MM.1S (cell line): ENCODE results near the gene KPRP.

Experiments used
- DNase-seq: peaks from one replicate; pipeline ENCODE4 v3.0.0-alpha.2; 2015
- H2AFZ ChIP-seq: fragments of 300-600 bp; sonication (generic); 2 replicates; pipeline ENCODE4 v1.6.0; 2016; ENCODE audit warnings: antibody characterized with exemption, low read length
- H3F3A ChIP-seq: fragments of 300-600 bp; sonication (generic); 2 replicates; pipeline ENCODE4 v1.6.1; 2016; ENCODE audit warnings: mild to moderate bottlenecking, antibody characterized with exemption, low read length, moderate library complexity, mixed read lengths; ENCODE audit not compliant: insufficient read depth
- H3K27ac ChIP-seq: fragments of 300-600 bp; sonication (generic); 2 replicates; pipeline ENCODE4 v1.5.1; 2016; ENCODE audit warnings: mild to moderate bottlenecking, low read length
- H3K27me3 ChIP-seq: fragments of 300-600 bp; sonication (generic); replicated peaks from 2 replicates; pipeline ENCODE4 v1.6.0; 2016; ENCODE audit warnings: low read length; ENCODE audit not compliant: insufficient read depth
- H3K36me3 ChIP-seq: fragments of 300-600 bp; sonication (generic); replicated peaks from 2 replicates; pipeline ENCODE4 v1.6.1; 2016; ENCODE audit warnings: mild to moderate bottlenecking, low read length, mixed read lengths; ENCODE audit not compliant: insufficient read depth
- H3K4me1 ChIP-seq: fragments of 300-600 bp; sonication (generic); 2 replicates; pipeline ENCODE4 v1.6.1; 2016; ENCODE audit warnings: low read length, mixed read lengths
- H3K4me2 ChIP-seq: fragments of 300-600 bp; sonication (generic); 2 replicates; pipeline ENCODE4 v1.6.0; 2016; ENCODE audit warnings: low read depth, low read length
- H3K4me3 ChIP-seq: fragments of 300-600 bp; sonication (generic); 2 replicates; pipeline ENCODE4 v1.5.1; 2016; ENCODE audit warnings: low read length, mixed read lengths
- H3K79me2 ChIP-seq: fragments of 300-600 bp; sonication (generic); 2 replicates; pipeline ENCODE4 v1.6.1; 2016; ENCODE audit warnings: mixed run types, low read length, mixed read lengths
- H3K9ac ChIP-seq: fragments of 300-600 bp; sonication (generic); 2 replicates; pipeline ENCODE4 v1.6.1; 2016; ENCODE audit warnings: low read length, mixed read lengths
- H3K9me2 ChIP-seq: fragments of 300-600 bp; sonication (generic); replicated peaks from 2 replicates; pipeline ENCODE4 v1.6.1; 2016; ENCODE audit warnings: mild to moderate bottlenecking, low read length, mixed read lengths; ENCODE audit not compliant: insufficient read depth
- H3K9me3 ChIP-seq: fragments of 300-600 bp; sonication (generic); replicated peaks from 2 replicates; pipeline ENCODE4 v1.6.1; 2016; ENCODE audit warnings: mild to moderate bottlenecking, low read length, mixed read lengths; ENCODE audit not compliant: insufficient read depth
- H4K20me1 ChIP-seq: fragments of 300-600 bp; sonication (generic); 2 replicates; pipeline ENCODE4 v1.6.1; 2016; ENCODE audit warnings: mild to moderate bottlenecking, low read length, moderate library complexity, mixed read lengths; ENCODE audit not compliant: insufficient read depth
- EZH2 ChIP-seq: fragments of 300-600 bp; sonication (generic); optimal IDR thresholded peaks from 2 replicates; pipeline ENCODE3; 2017; ENCODE audit warnings: low read depth, mild to moderate bottlenecking, antibody characterized with exemption, low read length, mixed read lengths
- EZH2phosphoT487 ChIP-seq: fragments of 300-600 bp; sonication (generic); IDR thresholded peaks from 2 replicates; pipeline ENCODE4 v1.6.1; 2018; ENCODE audit warnings: antibody characterized with exemption, low read length
- TF ChIP-seq, protein P1 (sequence below): fragments of 300-600 bp; sonication (generic); IDR thresholded peaks from 2 replicates; pipeline ENCODE4 v1.5.1; 2016; ENCODE audit warnings: antibody characterized with exemption, low read length, mixed read lengths

The KPRP gene

DNA sequence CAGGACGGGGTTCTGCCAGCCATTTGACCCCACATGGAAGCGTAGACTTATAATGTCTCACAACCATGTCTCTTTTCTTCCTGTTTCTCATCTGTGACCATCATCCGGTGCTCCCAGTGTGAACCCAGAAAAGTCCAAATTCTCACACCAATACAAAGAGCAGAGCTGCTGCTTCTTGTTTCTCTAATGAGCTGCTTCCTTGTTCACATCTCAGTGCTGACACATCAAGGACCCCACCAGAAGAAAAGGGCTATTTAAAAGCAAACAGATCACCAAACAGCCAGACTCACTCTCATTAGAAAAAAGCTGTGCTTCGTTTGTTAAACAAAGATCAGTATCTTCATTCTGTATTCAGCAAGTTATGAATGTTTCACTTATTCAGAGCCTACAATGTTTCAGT, 37.9 kb downstream of the KPRP start:
- no peaks in the 10 kb centered on the region for H3K27me3 ChIP-seq
- H3K36me3 ChIP-seq, result no peaks in the 10 kb centered on the region
- H3K4me3 ChIP-seq, result no peak overlapping the region
- H4K20me1 ChIP-seq, result no peaks in the 10 kb centered on the region
- H3K9me2 ChIP-seq, result no peaks in the 10 kb centered on the region
- no peak for DNase-seq
- H3K4me1 ChIP-seq, result no peaks in the 10 kb centered on the region
- H3K9ac ChIP-seq, result no peak overlapping the region
- no peaks in the 10 kb centered on the region for H3F3A ChIP-seq
- no peaks in the 10 kb centered on the region for H3K9me3 ChIP-seq
- H2AFZ ChIP-seq, result no peak overlapping the region
- no peak overlapping the region for H3K4me2 ChIP-seq
- no peaks in the 10 kb centered on the region for H3K79me2 ChIP-seq
- H3K27ac ChIP-seq, result no peak overlapping the region
- TF ChIP-seq EZH2, result no peak
- no peak for TF ChIP-seq EZH2phosphoT487
- TF ChIP-seq, protein P1, sequence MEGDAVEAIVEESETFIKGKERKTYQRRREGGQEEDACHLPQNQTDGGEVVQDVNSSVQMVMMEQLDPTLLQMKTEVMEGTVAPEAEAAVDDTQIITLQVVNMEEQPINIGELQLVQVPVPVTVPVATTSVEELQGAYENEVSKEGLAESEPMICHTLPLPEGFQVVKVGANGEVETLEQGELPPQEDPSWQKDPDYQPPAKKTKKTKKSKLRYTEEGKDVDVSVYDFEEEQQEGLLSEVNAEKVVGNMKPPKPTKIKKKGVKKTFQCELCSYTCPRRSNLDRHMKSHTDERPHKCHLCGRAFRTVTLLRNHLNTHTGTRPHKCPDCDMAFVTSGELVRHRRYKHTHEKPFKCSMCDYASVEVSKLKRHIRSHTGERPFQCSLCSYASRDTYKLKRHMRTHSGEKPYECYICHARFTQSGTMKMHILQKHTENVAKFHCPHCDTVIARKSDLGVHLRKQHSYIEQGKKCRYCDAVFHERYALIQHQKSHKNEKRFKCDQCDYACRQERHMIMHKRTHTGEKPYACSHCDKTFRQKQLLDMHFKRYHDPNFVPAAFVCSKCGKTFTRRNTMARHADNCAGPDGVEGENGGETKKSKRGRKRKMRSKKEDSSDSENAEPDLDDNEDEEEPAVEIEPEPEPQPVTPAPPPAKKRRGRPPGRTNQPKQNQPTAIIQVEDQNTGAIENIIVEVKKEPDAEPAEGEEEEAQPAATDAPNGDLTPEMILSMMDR, result no peak

DNA sequence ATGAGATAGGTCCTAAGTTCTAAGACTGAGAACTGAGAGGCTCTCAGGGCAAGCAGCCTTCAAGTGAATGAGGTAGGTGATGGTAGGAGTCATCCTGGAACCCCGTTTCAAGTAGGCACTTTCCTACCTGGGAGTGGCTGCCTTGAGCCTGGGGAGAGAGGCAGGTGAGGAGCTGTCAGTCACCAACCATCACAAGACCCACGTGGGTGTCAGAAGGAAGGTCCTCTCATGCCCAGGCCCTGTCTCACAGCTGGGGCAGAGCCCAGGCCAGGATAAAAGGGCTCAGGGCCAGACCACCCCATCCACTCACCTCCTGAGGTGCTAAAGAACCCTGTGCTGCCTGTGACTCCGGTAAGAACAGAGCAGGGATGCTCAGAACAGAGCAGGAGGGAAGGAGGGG, 38.6 kb downstream of the KPRP start, which contains the start of gene LCE1D:
TSS of gene LCE1D (plus strand) at position 301 of the 400 bp plus-strand sequence. CDS start 1,074 bp downstream, outside the sequence.
- H3K4me3 ChIP-seq, result no peak within 1 kb of the TSS
- H2AFZ ChIP-seq, result no peak within 1 kb of the TSS
- H3K79me2 ChIP-seq, result no peaks in the 10 kb centered on the region
- H3K9me2 ChIP-seq, result no peaks in the 10 kb centered on the region
- no peak within 1 kb of the TSS for H3K4me2 ChIP-seq
- H4K20me1 ChIP-seq, result no peaks in the 10 kb centered on the region
- H3K4me1 ChIP-seq, result no peaks in the 10 kb centered on the region
- H3K36me3 ChIP-seq, result no peaks in the 10 kb centered on the region
- no peaks in the 10 kb centered on the region for H3K27me3 ChIP-seq
- H3K9me3 ChIP-seq, result no peaks in the 10 kb centered on the region
- H3K9ac ChIP-seq, result no peak within 1 kb of the TSS
- TF ChIP-seq EZH2phosphoT487 (no peak), EZH2 (no peak)
- TF ChIP-seq, protein P1, result no peak
- no peaks in the 10 kb centered on the region for H3F3A ChIP-seq
- DNase-seq, result no peak
- no peak within 1 kb of the TSS for H3K27ac ChIP-seq

DNA sequence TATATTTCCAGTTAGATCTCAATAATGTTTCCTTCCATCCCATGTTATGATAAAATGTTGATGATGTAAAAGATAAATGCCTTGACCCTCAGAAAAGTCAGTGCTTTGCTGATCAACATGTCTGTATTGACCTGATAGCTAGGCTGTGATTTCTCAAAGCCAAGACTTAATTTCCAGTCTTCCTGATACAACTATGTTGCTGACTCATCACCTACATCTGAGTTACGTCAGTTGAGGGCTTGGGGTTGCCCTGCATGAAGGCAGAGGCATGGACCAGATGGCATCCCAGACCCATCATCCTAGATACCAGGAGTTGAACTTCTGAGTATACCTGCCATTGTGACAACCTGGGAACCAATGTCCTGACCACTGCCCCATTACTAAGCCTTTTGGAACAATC, 43.5 kb downstream of the KPRP start:
- Histone ChIP-seq H2AFZ (no peak overlapping the region), H3K36me3 (no peaks in the 10 kb centered on the region), H3K9ac (no peak overlapping the region), H3K79me2 (no peaks in the 10 kb centered on the region), H3K9me3 (no peaks in the 10 kb centered on the region), H4K20me1 (no peaks in the 10 kb centered on the region), H3K27ac (no peak overlapping the region), H3K27me3 (no peaks in the 10 kb centered on the region), H3K4me1 (no peaks in the 10 kb centered on the region), H3K4me3 (no peak overlapping the region), H3K9me2 (no peaks in the 10 kb centered on the region), H3K4me2 (no peak overlapping the region), H3F3A (no peaks in the 10 kb centered on the region)
- TF ChIP-seq EZH2 (no peak), EZH2phosphoT487 (no peak)
- TF ChIP-seq, protein P1, result no peak
- no peak for DNase-seq

DNA sequence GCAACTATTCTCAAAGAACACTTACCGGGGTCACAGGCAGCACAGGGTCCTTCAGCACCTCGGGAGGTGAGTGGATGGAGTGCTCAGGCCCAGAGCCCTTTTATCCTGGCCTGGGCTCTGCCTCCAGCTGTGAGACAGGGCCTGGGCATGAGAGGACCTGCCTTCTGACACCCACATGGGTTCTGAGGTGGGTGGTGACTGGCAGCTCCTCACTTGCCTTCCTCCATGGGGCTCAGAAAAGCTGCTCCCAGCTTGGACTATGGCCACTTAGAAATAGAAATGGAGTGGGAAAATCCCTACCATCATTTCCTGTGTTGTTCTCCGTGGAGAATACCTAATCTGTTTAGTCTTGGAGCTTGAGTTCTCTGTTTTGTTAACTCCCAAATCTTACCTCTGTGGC, 48.8 kb downstream of the KPRP start, which contains the start of gene LCE1C:
TSS of gene LCE1C (minus strand) at position 76 of the 400 bp plus-strand sequence. CDS start 1,173 bp downstream, outside the sequence.
- no peaks in the 10 kb centered on the region for H3K9me2 ChIP-seq
- H4K20me1 ChIP-seq, result no peaks in the 10 kb centered on the region
- H3F3A ChIP-seq, result no peaks in the 10 kb centered on the region
- DNase-seq, result no peak
- no peak within 1 kb of the TSS for H3K4me3 ChIP-seq
- no peaks in the 10 kb centered on the region for H3K4me1 ChIP-seq
- TF ChIP-seq, protein P1, result no peak
- TF ChIP-seq EZH2 (no peak), EZH2phosphoT487 (no peak)
- H3K36me3 ChIP-seq, result no peaks in the 10 kb centered on the region
- no peak within 1 kb of the TSS for H3K9ac ChIP-seq
- no peaks in the 10 kb centered on the region for H3K79me2 ChIP-seq
- H3K27ac ChIP-seq, result no peak within 1 kb of the TSS
- no peaks in the 10 kb centered on the region for H3K9me3 ChIP-seq
- H3K27me3 ChIP-seq, result no peaks in the 10 kb centered on the region
- no peak within 1 kb of the TSS for H2AFZ ChIP-seq
- no peak within 1 kb of the TSS for H3K4me2 ChIP-seq
